Neural progenitor cell (in vitro differentiated cells): Measurements from ENCODE around the gene TUBG2.

Source experiments
- CTCF ChIP-seq: fragments of 200-600 bp; sonication (generic); IDR thresholded peaks from 2 replicates; pipeline ENCODE4 v1.5.1; 2017; ENCODE audit warnings: antibody characterized with exemption, mild to moderate bottlenecking
- EZH2 ChIP-seq: fragments of 200-600 bp; sonication (generic); IDR thresholded peaks from 2 replicates; pipeline ENCODE4 v1.6.1; 2017; ENCODE audit warnings: antibody characterized with exemption, mild to moderate bottlenecking, moderate library complexity
- EZH2phosphoT487 ChIP-seq: fragments of 200-600 bp; sonication (generic); IDR thresholded peaks from 2 replicates; pipeline ENCODE4 v1.6.1; 2017; ENCODE audit warnings: antibody characterized with exemption

DNA sequence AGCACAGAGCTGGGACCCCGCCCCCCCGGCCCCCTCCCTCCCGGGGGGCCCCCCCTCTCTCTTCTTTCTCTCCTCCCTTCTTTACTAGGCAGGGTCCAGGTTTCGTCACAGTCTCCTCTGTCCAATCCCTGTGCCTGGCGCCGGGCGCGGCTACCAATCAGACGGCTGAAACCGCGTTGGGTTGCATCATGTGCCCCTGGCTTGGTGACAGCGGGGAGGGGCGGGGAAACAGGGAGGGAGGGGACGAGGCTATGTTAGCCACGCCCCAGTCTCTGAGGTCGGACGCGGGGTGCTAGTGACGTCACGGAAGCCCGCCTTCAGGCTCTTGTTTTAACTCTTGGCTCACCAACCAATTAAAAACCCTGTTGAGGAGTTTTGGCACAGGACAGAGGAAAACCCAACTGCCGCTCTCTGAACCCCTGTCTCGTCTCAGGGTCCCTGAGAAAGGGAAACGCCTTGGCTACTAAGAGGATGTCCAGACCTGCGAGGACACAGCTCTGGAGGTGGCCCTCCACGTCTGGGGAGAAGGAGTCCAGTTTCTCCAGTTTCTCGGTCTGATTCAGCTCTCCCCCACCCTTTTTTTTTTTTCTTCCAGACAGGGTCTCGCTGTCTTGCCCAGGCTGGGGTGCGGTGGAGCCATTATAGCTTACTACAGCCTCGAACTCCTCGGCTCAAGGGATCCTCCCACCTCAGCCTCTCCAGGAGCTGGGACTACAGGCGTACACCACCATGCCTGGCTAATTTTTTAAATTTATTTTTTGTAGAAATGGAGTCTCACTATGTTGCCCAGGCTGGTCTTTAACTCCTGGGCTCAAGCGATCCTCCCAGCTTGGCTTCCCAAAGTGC lies 18.2 kb downstream of the TUBG2 start:
- no peak for TF ChIP-seq CTCF
- TF ChIP-seq EZH2 = no peak
- no peak for TF ChIP-seq EZH2phosphoT487
